Stromal cell of bone marrow (primary cell): ENCODE results near the gene HEG1.

Experiments
- DNase-seq: peaks from one replicate; pipeline ENCODE4 v3.0.0-alpha.2; 2012; ENCODE audit warnings: low read depth

The HEG1 gene

GRCh38 chr3:124942613-124943012 is 113.2 kb downstream of the HEG1 start:
- no peak for DNase-seq

- DNase-seq, result no peak
Measured at GRCh38 chr3:124941771-124942170, 114.0 kb downstream of the HEG1 start.

GRCh38 chr3:124939661-124940060 is 116.1 kb downstream of the HEG1 start:
- no peak for DNase-seq

DNA sequence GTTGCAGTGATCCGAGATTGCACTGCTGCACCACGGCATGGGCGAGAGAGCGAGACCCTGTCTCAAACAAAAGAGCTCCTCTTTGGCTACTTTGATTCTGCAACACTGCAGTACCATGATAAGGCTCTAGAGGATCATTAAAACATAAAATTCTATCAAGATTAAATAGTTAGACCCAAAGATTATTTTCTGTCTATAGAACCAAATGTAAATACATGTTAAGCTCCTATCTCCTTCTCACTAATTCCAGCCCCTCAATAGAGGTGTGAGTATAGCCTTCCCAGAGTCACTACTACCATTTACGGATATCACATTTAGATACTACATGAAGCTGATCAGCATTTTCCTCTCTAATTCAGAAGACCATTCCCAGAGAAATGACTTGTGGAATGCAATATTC is 116.9 kb downstream of the HEG1 start:
- no peak for DNase-seq

DNA sequence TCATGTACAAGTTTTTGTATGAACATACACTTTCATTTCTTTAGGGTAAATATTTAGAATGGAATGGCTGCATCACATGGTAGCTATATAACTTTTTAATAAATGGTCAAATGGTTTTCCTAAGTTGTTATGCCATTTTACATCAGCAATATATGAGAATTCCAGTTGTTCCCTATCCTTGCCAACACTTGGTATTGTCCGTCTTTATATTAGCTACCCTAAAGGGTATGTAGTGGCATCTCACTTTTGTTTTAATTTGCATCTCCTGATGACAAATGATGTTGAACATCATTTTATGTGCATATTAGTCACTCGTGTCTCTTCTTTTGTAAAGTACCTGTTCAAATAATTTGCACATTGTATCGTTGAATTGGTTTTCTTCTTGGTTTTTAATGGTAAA is 118.7 kb downstream of the HEG1 start:
- DNase-seq, result no peak

GRCh38 chr3:124935794-124936542 is 119.8 kb downstream of the HEG1 start:
- no peak for DNase-seq

- no peak for DNase-seq
Measured at GRCh38 chr3:124935264-124935663, 120.5 kb downstream of the HEG1 start.

- DNase-seq, result no peak
Measured at GRCh38 chr3:124934577-124934976, 121.2 kb downstream of the HEG1 start, which contains the start of gene MUC13. MUC13 (minus strand) TSS chr3:124934751; CDS start chr3:124934712, 39 bp downstream.

DNA sequence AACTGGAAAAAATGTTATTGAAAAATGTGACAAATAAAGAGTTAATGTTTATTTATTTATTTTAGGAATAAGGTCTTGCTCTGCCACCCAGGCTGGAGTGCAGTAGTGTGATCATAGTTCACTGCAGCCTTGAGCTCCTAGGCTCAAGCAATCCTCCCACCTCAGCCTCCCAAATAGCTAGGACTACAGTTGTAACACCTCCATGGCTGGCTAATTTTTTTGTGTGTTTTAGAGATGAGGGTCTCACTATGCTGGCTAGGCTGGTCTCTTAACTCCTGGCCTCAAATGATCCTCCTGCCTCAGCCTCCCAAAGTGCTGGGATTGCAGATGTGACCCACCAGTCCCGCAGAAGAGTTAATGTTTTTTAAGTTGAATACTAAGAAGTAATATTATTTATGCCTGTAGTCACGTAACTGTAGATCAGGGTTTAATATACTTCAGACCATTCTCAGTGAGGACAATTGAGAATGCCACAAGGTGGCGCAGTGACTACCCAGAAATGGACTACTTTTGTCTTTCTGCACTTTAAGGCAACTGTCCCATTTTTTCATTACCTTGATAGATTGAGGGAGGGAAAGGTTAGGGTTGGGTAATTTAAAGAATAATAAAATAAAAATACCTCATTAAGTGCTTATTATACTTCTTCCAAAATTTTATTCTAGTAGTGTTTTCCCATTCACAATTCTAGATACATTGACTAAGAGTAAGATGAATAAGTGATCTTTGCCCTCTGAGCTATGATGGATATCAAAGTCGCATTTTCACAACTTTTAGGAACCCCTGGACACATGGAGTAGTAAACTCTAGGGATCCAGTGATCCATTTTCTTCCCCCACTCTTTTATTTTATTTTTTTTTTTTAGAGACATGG is 127.2 kb downstream of the HEG1 start:
- DNase-seq, result peak; percentile 50

DNA sequence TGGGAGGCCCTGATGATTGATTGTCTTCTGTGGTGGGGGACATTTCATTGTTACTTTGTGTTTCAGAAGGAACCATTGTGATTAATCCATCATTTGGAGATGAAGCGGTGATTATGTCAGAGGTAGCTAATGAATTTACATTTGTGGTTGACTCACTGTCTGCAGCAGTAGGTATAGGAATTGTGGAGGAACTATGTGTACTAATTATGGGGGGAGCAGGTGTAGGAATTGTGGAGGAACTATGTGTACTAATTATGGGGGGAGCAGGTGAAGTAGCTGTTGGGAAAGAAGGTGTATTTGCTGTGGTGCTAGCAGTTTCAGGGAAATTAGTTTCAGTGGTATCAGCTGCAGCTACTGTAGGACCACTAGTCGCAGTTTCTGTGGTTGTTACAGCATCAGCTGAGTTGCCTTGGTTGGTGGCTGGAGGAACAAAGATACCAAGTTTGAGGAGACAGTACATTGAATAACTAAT is 128.2 kb downstream of the HEG1 start:
- DNase-seq, result no peak

- no peak for DNase-seq
Measured at GRCh38 chr3:124926426-124927101, 129.2 kb downstream of the HEG1 start.

DNA sequence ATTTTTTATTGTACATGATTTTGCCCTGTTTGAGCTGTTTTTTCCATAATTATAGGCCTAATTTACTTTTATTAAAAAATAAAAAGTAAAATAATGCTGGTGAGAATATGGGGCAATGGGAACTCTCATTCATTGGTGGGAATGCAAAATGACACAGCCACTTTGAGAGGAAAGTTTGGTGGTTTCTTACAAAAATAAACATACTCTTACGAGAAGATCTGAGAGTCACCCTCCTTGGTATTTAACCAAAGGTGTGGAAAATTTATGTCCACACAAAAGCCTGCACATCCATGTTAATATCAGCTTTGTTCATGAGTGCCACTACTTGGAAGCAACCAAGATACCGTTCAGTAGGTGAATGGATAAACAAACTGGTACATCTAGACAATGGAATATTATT is 131.1 kb downstream of the HEG1 start:
- no peak for DNase-seq

- DNase-seq, result no peak
Measured at GRCh38 chr3:124923833-124924232, 132.0 kb downstream of the HEG1 start.

DNA sequence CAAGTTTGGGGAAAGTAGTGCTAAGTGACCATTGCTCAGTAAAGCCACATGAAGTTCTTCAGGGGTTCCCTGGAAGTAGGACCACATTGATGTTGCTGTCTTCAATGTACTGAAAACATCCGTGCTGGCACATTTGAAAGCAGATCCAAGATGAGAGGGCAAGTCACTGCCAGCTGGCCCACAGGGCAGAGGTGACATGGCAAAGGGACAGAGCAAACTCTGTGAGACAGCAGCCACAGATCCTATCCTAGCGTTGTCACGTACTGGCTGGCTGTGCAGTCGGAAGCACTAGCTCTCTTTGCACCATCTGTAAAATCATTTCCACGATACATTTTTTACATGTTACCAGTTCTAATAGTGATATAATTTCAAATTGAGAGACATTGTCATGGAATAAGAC is 135.1 kb downstream of the HEG1 start:
- DNase-seq, result no peak

GRCh38 chr3:124919756-124920155 is 136.0 kb downstream of the HEG1 start:
- no peak for DNase-seq

DNA sequence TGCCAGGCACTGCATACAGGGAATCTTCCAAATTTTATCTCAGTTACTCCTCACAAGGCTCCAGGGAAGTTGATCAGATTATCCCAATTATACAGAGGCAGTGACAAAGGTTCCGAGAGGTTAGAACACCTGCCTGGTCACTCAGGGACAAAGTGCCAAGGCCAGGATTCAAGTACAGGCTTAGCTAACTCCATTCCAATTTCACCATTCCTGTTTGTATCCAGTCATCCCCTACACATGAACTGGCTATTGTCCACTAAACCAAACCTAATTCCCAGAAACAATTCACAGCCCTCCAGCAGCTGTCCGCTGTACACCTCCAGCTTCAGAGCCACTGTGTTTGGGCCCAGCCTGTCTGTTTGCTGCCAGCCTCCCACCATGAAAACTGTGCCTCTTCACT is 137.3 kb downstream of the HEG1 start:
- no peak for DNase-seq

- DNase-seq, result no peak
Measured at GRCh38 chr3:124916837-124917409, 138.9 kb downstream of the HEG1 start.
